Gastrocnemius medialis (tissue), 4 donors: ENCODE measurements around the gene CAPSL. TPM values are rescaled to one million over a fixed set of nuclear protein-coding genes. Genes with fewer than 3 reads are reported as not detected.

ENCODE experiments used
- ATAC-seq, 2 donors: fragments of 150-250 bp; one replicate each; pipeline ENCODE4 v1.9.1; 2016
- DNase-seq, 2 donors: peaks; one replicate each; pipeline ENCODE4 v3.0.0-alpha.2; 2019
- H3K27ac ChIP-seq, 4 donors: fragments of 200-600 bp; sonication (generic); 1 replicate in 1 of 4; 2 replicates in 3 of 4; pipeline ENCODE4 v1.5.1; 2016 to 2018; ENCODE audit warnings: mild to moderate bottlenecking in 2 of 4, moderate library complexity in 1 of 4
- H3K27me3 ChIP-seq, 3 donors: fragments of 200-600 bp; sonication (generic) in 2 of 3; 1 replicate in 1 of 3; 2 replicates in 2 of 3; pipeline versions ENCODE4 v1.5.1 to v1.6.0; 2016 to 2019; ENCODE audit warnings: mild to moderate bottlenecking in 1 of 3, moderate library complexity in 1 of 3
- H3K36me3 ChIP-seq, 2 donors: fragments of 200-600 bp; sonication (generic) in 1 of 2; one replicate each; pipeline ENCODE4 v1.5.1; 2017 to 2018
- H3K4me1 ChIP-seq, 2 donors: fragments of 200-600 bp; sonication (generic) in 1 of 2; one replicate each; pipeline ENCODE4 v1.5.1; 2016 to 2017; ENCODE audit warnings: mild to moderate bottlenecking in 2 of 2
- H3K4me3 ChIP-seq, 4 donors: fragments of 200-600 bp; sonication (generic) in 3 of 4; 1 replicate in 1 of 4; 2 replicates in 3 of 4; pipeline ENCODE4 v1.5.1; 2016 to 2019; ENCODE audit warnings: mild to moderate bottlenecking in 2 of 4
- H3K9me3 ChIP-seq, 3 donors: fragments of 200-600 bp; sonication (generic) in 2 of 3; 1 replicate in 1 of 3; 2 replicates in 2 of 3; pipeline ENCODE4 v1.5.1; 2016 to 2019
- POLR2A ChIP-seq, 2 donors: fragments of 450-650 bp; IDR thresholded peaks; one replicate each; pipeline ENCODE4 v1.6.1; 2017; ENCODE audit warnings: antibody characterized with exemption in 2 of 2, mild to moderate bottlenecking in 2 of 2, moderate library complexity in 2 of 2
- in situ Hi-C, 4 donors: fragments of 200-750 bp; cut with MboI; loops; one replicate each; pipeline versions ENCODE4 v1.15.0 to v1.8.0; 2017; ENCODE audit warnings: low sequenced_read_pairs in 4 of 4
- intact Hi-C: fragments of 100-400 bp; cut with DNase I; formaldehyde crosslinking; loops from one replicate; pipeline ENCODE4 v1.15.1; 2023; ENCODE audit warnings: low total_unique reads
- total RNA-seq, 4 donors: library from RNA; depleted of rRNA; stranded (reverse); fragments of >200 nt; gene quantifications; one replicate each; pipeline versions ENCODE4 v1.1.0 to v1.2.3, GENCODE V29; 2016
- TF ChIP-seq, protein P1 (sequence below), 5 experiments: fragments of 450-650 bp in 3 of 5; fragments of 200-600 bp in 2 of 5; sonication (generic) in 2 of 5; IDR thresholded peaks in 4 of 5; conservative IDR thresholded peaks in 1 of 5; 1 replicate in 4 of 5; 2 replicates in 1 of 5; pipeline ENCODE4 v1.5.1; 2016 to 2019; ENCODE audit warnings: antibody characterized with exemption in 5 of 5, mild to moderate bottlenecking in 3 of 5, moderate library complexity in 3 of 5

The CAPSL gene
- total RNA-seq, 4 donors from 2014 or later: not detected

DNA sequence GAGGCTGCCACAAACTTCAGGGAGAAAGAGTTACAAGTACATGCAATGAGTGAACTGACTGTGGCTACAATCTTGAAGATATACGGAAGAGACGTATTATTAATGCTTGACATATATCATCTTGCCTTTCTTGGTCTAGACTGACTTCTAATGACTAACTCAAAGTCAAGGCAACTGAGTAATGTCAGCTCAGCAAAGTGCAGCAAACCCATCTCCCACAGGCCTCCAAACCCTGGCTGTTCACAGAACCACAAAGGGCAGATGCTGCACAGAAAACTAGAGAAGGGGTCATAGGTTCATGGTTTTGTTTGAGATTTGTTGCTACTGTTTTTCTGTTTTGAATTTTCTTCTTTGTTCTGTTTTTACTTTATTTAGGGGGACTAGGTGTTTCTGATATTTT is 60.8 kb downstream of the CAPSL start:
- no peak for DNase-seq
- ATAC-seq: no peak
- H3K4me1 ChIP-seq: no peaks in the 10 kb centered on the region
- H3K4me3 ChIP-seq: no peak overlapping the region
- H3K27ac ChIP-seq: no peak overlapping the region
- no peak for TF ChIP-seq POLR2A (IDR thresholded peaks at IDR 0.05)
- TF ChIP-seq, protein P1, sequence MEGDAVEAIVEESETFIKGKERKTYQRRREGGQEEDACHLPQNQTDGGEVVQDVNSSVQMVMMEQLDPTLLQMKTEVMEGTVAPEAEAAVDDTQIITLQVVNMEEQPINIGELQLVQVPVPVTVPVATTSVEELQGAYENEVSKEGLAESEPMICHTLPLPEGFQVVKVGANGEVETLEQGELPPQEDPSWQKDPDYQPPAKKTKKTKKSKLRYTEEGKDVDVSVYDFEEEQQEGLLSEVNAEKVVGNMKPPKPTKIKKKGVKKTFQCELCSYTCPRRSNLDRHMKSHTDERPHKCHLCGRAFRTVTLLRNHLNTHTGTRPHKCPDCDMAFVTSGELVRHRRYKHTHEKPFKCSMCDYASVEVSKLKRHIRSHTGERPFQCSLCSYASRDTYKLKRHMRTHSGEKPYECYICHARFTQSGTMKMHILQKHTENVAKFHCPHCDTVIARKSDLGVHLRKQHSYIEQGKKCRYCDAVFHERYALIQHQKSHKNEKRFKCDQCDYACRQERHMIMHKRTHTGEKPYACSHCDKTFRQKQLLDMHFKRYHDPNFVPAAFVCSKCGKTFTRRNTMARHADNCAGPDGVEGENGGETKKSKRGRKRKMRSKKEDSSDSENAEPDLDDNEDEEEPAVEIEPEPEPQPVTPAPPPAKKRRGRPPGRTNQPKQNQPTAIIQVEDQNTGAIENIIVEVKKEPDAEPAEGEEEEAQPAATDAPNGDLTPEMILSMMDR (IDR thresholded peaks at IDR 0.05 in 4 of 5, conservative IDR thresholded peaks at IDR 0.05 in 1 of 5): no peak
- intact Hi-C loops (no loop called here), in situ Hi-C loops (no loop called here)
- no peaks in the 10 kb centered on the region for H3K27me3 ChIP-seq
- no peaks in the 10 kb centered on the region for H3K9me3 ChIP-seq
- H3K36me3 ChIP-seq: no peaks in the 10 kb centered on the region

DNA sequence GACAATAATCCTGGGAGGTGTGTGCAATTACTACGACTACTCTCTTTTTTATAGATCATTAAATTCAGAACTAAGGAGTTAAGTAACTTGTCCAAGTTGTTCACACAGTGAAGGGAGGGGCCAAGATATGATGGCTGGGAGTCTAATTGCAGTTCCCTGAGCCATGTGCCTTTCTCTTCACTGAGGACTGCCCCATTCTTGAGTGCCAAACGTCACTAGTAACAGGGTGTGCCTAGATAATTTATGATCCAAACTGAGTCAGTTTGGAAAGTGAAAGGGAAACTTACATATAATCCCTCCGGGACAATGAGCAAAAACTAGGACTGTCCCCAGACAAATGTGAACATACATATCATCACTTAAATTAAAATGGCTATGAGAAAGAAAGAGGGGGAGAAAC is 61.5 kb downstream of the CAPSL start:
- DNase-seq (no peak), ATAC-seq (no peak)
- intact Hi-C loops (no loop called here), in situ Hi-C loops (no loop called here)
- Histone ChIP-seq H3K4me3 (no peak overlapping the region), H3K4me1 (no peaks in the 10 kb centered on the region), H3K9me3 (no peaks in the 10 kb centered on the region), H3K27me3 (no peaks in the 10 kb centered on the region), H3K27ac (no peak overlapping the region), H3K36me3 (no peaks in the 10 kb centered on the region)
- TF ChIP-seq, protein P1 (IDR thresholded peaks at IDR 0.05 in 4 of 5, conservative IDR thresholded peaks at IDR 0.05 in 1 of 5): no peak
- no peak for TF ChIP-seq POLR2A (IDR thresholded peaks at IDR 0.05)

DNA sequence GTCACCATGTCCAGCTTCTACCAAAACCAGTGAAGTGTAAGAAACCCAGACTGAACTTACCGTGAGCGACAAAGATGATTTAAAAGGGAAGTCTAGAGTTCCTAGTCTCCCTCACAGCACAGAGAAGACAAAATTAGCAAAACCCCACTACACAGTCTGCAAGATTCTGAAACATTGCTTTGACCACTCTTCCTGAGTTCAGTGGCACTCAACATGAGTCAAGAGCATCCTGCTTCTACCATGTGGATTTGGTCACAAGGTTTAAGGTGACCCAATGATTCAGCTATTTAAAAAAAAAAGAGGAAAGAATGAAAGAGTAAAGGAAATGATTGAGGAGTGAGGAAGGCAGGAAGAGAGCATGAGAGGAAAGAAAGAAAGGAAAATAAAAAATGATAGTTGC is 62.0 kb downstream of the CAPSL start:
- in situ Hi-C loops (no loop called here), intact Hi-C loops (no loop called here)
- Histone ChIP-seq H3K27me3 (no peaks in the 10 kb centered on the region), H3K9me3 (no peaks in the 10 kb centered on the region), H3K36me3 (no peaks in the 10 kb centered on the region), H3K4me1 (no peaks in the 10 kb centered on the region), H3K27ac (no peak overlapping the region), H3K4me3 (no peak overlapping the region)
- DNase-seq (no peak), ATAC-seq (no peak)
- TF ChIP-seq POLR2A (IDR thresholded peaks at IDR 0.05): no peak
- TF ChIP-seq, protein P1 (IDR thresholded peaks at IDR 0.05 in 4 of 5, conservative IDR thresholded peaks at IDR 0.05 in 1 of 5): no peak

DNA sequence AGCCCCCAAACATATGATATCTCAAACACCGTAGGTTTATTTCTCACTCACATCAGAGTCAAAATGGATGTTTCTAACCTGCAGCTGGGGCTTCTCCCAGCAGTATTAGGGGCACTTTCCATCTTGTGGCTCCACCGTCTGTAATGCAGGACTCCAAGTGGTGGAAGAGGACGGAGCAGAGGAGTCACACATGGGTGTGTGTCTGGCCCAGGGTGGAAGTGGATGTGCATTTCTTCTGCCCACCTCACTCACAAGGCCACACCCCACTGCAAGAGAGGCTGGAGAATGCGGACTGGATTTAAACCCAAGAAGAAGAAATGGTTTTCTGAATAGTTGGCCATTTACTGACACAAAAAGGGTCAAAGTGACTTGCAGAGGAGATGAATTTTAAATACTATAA is 67.8 kb downstream of the CAPSL start:
- no peak for ATAC-seq

More for the DNA sequence above, 67.8 kb downstream of the CAPSL start:
- DNase-seq: no peak
- TF ChIP-seq POLR2A (IDR thresholded peaks at IDR 0.05): no peak
- TF ChIP-seq, protein P1 (IDR thresholded peaks at IDR 0.05 in 4 of 5, conservative IDR thresholded peaks at IDR 0.05 in 1 of 5): no peak
- Histone ChIP-seq H3K36me3 (no peaks in the 10 kb centered on the region), H3K9me3 (no peaks in the 10 kb centered on the region), H3K27ac (no peak overlapping the region), H3K4me3 (no peak overlapping the region), H3K4me1 (no peaks in the 10 kb centered on the region), H3K27me3 (no peaks in the 10 kb centered on the region)
- intact Hi-C loops: no loop called here
- in situ Hi-C loops: no loop called here
